Calu3 (cell line): ENCODE data around the gene PET117. TPM values are rescaled to one million over a fixed set of nuclear protein-coding genes. Genes with fewer than 3 reads are reported as not detected.
"Not testable (repeated sequence)": the region's sequence is repeated elsewhere in the genome, so short reads cannot be mapped to it uniquely, and the experiment has no call there.

Experiments
- BruUV-seq: library from RNA; stranded (reverse); fragments of 400-500 nt; replicated peaks from 2 replicates; lab custom pipeline; 2021; lab: Mats Ljungman, UMichigan
- CTCF ChIA-PET: fragments of 300-600 bp; sonication (Branson Sonifier 250); formaldehyde crosslinking; loops from one replicate; lab custom pipeline; 2022; ENCODE audit warnings: antibody characterized with exemption; lab: Charles Lee
- DNase-seq: peaks from one replicate; pipeline ENCODE4 v3.0.0; 2022
- H3K27ac Mint-ChIP-seq: one replicate; pipeline ENCODE4 v1.8.0; 2022; ENCODE audit warnings: mixed read lengths; ENCODE audit not compliant: unreplicated experiment
- H3K27me3 Mint-ChIP-seq: one replicate; pipeline ENCODE4 v1.8.0; 2022; ENCODE audit warnings: mixed read lengths; ENCODE audit not compliant: unreplicated experiment
- H3K36me3 Mint-ChIP-seq: one replicate; pipeline ENCODE4 v1.8.0; 2022; ENCODE audit warnings: mild to moderate bottlenecking, moderate library complexity, mixed read lengths; ENCODE audit not compliant: insufficient read depth, unreplicated experiment
- H3K4me1 Mint-ChIP-seq: one replicate; pipeline ENCODE4 v1.8.0; 2022; ENCODE audit warnings: mild to moderate bottlenecking, low read depth, mixed read lengths; ENCODE audit not compliant: unreplicated experiment
- H3K4me3 Mint-ChIP-seq: one replicate; pipeline ENCODE4 v1.8.0; 2022; ENCODE audit warnings: mild to moderate bottlenecking, low read depth, moderate library complexity, mixed read lengths; ENCODE audit not compliant: unreplicated experiment
- H3K9me3 Mint-ChIP-seq: one replicate; pipeline ENCODE4 v1.8.0; 2022; ENCODE audit warnings: low read depth, mixed read lengths; ENCODE audit not compliant: unreplicated experiment
- intact Hi-C: fragments of 100-400 bp; cut with micrococcal nuclease; formaldehyde crosslinking; loops from one replicate; pipeline ENCODE4 v1.10.0; 2022; ENCODE audit not compliant: unreplicated experiment
- total RNA-seq: library from RNA; stranded (reverse); gene quantifications from 2 replicates; pipeline ENCODE4 v1.2.3, GENCODE V29; 2022
- TF ChIP-seq, protein P1 (sequence below): fragments of 200-600 bp; IDR thresholded peaks from one replicate; pipeline ENCODE4 v1.8.0; 2022; ENCODE audit warnings: antibody characterized with exemption; ENCODE audit not compliant: unreplicated experiment

The PET117 gene
- total RNA-seq, 1 experiment from 2014 or later = 6.0 TPM

DNA sequence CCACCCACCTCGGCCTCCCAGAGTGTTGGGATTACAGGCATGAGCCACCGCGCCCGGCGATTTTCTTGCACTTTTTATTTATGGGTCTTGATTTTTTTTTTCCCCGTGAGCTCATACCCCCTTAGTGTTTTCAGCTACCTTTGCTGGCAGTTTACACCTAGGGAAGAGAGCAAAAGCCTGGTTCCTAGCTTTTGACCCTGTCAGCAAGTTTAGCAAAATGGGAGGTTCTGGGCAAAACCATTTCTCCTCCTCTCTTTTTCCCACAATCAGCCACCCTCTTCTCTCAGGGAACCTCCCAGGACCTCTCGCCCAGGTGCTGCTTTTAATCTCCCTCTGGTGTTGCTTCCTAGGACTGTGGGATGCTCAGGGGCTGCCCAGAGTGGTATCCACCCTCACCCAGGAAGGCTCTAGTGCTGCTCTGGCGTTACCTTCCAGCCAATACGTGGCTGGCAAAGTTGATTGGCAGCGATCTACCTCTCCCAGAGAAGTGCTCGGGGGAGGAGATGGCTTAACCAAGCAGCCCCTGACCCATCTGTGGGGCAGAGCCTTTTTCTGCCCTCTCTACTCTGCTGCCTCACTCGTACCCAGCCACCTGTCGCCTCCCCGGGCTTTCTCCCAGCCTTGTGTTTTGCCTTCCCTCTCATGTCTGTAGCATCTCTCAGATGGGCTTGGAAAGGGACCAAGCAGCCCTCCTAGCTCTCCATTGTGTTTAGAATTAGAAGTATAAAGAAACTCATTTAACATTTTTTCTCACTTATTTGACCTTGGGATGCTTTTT, 37.4 kb downstream of the PET117 start:
- no peaks in the 10 kb centered on the region for H3K9me3 Mint-ChIP-seq
- TF ChIP-seq, protein P1, sequence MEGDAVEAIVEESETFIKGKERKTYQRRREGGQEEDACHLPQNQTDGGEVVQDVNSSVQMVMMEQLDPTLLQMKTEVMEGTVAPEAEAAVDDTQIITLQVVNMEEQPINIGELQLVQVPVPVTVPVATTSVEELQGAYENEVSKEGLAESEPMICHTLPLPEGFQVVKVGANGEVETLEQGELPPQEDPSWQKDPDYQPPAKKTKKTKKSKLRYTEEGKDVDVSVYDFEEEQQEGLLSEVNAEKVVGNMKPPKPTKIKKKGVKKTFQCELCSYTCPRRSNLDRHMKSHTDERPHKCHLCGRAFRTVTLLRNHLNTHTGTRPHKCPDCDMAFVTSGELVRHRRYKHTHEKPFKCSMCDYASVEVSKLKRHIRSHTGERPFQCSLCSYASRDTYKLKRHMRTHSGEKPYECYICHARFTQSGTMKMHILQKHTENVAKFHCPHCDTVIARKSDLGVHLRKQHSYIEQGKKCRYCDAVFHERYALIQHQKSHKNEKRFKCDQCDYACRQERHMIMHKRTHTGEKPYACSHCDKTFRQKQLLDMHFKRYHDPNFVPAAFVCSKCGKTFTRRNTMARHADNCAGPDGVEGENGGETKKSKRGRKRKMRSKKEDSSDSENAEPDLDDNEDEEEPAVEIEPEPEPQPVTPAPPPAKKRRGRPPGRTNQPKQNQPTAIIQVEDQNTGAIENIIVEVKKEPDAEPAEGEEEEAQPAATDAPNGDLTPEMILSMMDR = no peak
- no peak overlapping the region for H3K4me3 Mint-ChIP-seq
- no peaks in the 10 kb centered on the region for H3K4me1 Mint-ChIP-seq
- H3K27me3 Mint-ChIP-seq = no peaks in the 10 kb centered on the region
- DNase-seq = no peak
- intact Hi-C loops = no loop called here
- CTCF ChIA-PET = interaction anchor here (0.7 kb wide), 1 partner anchor 17 kb away, joined by 3 read pairs; no protein-coding TSS in a partner anchor
- no peak overlapping the region for H3K27ac Mint-ChIP-seq
- H3K36me3 Mint-ChIP-seq = no peaks in the 10 kb centered on the region
- no TSS peak for BruUV-seq

DNA sequence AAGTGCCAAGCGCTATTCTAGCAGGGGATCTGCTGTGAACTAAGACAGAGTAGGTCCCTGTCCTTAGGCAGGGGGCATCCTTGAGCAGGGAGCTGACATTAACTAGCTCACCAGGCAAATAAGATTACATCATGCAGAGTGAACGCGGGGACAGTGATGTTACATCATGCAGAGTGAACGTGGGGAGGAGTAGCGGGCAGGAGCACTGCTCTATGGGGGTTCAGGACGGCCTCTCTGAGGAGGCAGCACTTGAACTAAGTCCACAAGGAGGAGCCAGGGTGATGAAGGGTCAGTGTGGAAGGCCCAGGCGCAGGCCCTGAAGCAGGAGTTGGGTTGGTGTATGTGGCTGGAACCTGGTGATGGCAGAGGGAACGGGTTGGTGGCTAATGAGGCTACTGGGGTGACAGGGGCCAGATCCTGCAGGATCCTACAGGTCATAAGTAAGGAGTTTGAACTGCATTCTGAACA, 38.7 kb downstream of the PET117 start:
- Mint-ChIP-seq H3K4me1 (no peaks in the 10 kb centered on the region), H3K27ac (no peak overlapping the region), H3K36me3 (no peaks in the 10 kb centered on the region), H3K9me3 (no peaks in the 10 kb centered on the region), H3K27me3 (no peaks in the 10 kb centered on the region), H3K4me3 (no peak overlapping the region)
- DNase-seq = no peak
- intact Hi-C loops = no loop called here
- TF ChIP-seq, protein P1 = no peak
- CTCF ChIA-PET = no interaction called here
- BruUV-seq = no TSS peak

DNA sequence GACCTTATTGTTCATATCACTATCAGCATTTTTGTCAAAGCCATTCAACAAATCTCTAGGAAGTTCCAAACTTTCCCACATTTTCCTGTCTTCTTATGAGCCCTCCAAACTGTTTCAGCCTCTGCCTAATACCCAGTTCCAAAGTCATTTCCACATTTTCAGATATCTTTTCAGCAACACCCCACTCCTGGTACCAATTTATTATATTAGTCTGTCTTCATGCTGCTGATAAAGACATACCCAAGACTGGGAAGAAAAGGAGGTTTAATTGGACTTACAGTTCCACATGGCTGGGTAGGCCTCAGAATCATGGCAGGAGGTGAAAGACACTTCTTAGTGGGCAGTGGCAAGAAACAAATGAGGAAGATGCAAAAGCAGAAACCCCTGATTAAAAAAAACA, 42.7 kb downstream of the PET117 start:
- DNase-seq, intact Hi-C loops, BruUV-seq, H3K27ac Mint-ChIP-seq, H3K4me3 Mint-ChIP-seq, H3K9me3 Mint-ChIP-seq, H3K27me3 Mint-ChIP-seq, H3K4me1 Mint-ChIP-seq, H3K36me3 Mint-ChIP-seq, CTCF ChIA-PET: not testable (repeated sequence)

DNA sequence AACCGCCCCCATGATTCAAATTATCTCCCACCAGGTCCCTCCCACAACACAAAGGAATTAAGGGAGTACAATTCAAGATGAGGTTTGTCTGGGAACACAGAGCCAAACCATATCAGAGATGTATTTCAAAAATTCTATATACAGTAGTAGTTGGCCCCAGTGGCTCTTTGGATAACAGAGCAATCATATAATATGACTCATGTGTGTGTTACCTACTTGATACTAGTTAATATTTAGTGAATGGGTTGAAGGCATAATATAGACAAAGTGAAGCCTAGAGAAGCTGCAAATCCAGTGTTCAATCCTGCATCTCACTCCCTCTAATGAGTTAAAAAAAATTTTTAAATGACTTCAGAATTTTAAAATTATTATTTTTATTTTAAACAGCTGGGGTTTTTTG, 43.2 kb downstream of the PET117 start:
- Mint-ChIP-seq H3K27ac (no peak overlapping the region), H3K36me3 (no peaks in the 10 kb centered on the region), H3K4me1 (no peaks in the 10 kb centered on the region), H3K9me3 (no peaks in the 10 kb centered on the region), H3K4me3 (no peak overlapping the region), H3K27me3 (no peaks in the 10 kb centered on the region)
- BruUV-seq = no TSS peak
- TF ChIP-seq, protein P1 = no peak
- CTCF ChIA-PET = no interaction called here
- DNase-seq = no peak
- intact Hi-C loops = no loop called here

DNA sequence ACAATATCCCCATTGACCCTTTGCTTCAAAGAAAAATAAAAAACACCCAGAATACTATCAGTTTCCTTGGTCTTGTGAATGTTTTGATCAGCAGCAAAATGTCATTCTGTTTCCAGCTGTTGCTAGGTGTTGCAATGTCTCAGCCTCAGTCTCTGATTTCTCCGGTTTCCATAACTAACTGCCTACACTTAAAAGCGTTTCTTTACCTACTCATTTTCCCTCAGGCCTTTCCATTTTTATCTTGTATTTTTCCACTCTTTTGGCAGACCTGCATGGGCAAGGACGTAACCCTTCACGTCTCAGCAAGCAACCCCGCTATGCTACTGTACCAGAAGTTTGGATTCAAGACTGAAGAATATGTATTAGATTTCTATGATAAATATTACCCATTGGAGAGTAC, 49.4 kb downstream of the PET117 start:
- H3K27me3 Mint-ChIP-seq = no peaks in the 10 kb centered on the region
- DNase-seq = no peak
- CTCF ChIA-PET = no interaction called here
- no peaks in the 10 kb centered on the region for H3K4me1 Mint-ChIP-seq
- no peaks in the 10 kb centered on the region for H3K9me3 Mint-ChIP-seq
- no peak overlapping the region for H3K4me3 Mint-ChIP-seq
- TF ChIP-seq, protein P1 = no peak
- no peak overlapping the region for H3K27ac Mint-ChIP-seq
- BruUV-seq = no TSS peak
- H3K36me3 Mint-ChIP-seq = no peaks in the 10 kb centered on the region
- intact Hi-C loops = no loop called here
